Renal pelvis (tissue), 12 donors: Measurements from ENCODE around the gene TMEM128. TPM values are rescaled to one million over a fixed set of nuclear protein-coding genes. Genes with fewer than 3 reads are reported as not detected.

Experiments used
- DNase-seq: peaks from one replicate; pipeline ENCODE4 v3.0.0-alpha.2; 2013
- long read RNA-seq, 16 experiments: transcript quantifications; one replicate each; lab custom pipeline, GENCODE V29; 2026
- polyA plus RNA-seq, 3 donors: library from polyadenylated mRNA; unstranded; fragments of 120-200 nt; gene quantifications; one replicate each; pipeline ENCODE4 v1.2.1, GENCODE V29; 2013; ENCODE audit not compliant: insufficient read length in 3 of 3

The TMEM128 gene
- 10 to 100 TPM; 42.4 to 45.1 (median 44.8) TPM for polyA plus RNA-seq
- long read RNA-seq, donor 1, transcript TMEM128-202 (5 exons, 1,221 nt): major isoform, 25 of 27 reads
- long read RNA-seq, donor 1, partial matches to known transcripts: 0 of 27 reads
- long read RNA-seq, donor 1, other reads (novel, unspliced or antisense): 0 of 27 reads
- long read RNA-seq, donor 2, transcript TMEM128-202 (5 exons, 1,221 nt): major isoform, 24 of 47 reads
- long read RNA-seq, donor 2, partial matches to known transcripts: 23 of 47 reads
- long read RNA-seq, donor 2, other reads (novel, unspliced or antisense): 0 of 47 reads
- long read RNA-seq, donor 3, transcript TMEM128-202 (5 exons, 1,221 nt): major isoform, 19 of 45 reads
- long read RNA-seq, donor 3, partial matches to known transcripts: 25 of 45 reads
- long read RNA-seq, donor 3, other reads (novel, unspliced or antisense): 0 of 45 reads
- long read RNA-seq, donor 4, transcript TMEM128-202 (5 exons, 1,221 nt): major isoform, 14 of 31 reads
- long read RNA-seq, donor 4, partial matches to known transcripts: 16 of 31 reads
- long read RNA-seq, donor 4, other reads (novel, unspliced or antisense): 0 of 31 reads
- long read RNA-seq, donor 5, transcript TMEM128-202 (5 exons, 1,221 nt): major isoform, 7 of 7 reads
- long read RNA-seq, donor 5, partial matches to known transcripts: 0 of 7 reads
- long read RNA-seq, donor 5, other reads (novel, unspliced or antisense): 0 of 7 reads
- long read RNA-seq, donor 6, transcript TMEM128-202 (5 exons, 1,221 nt): major isoform, 14 of 14 reads
- long read RNA-seq, donor 6, partial matches to known transcripts: 0 of 14 reads
- long read RNA-seq, donor 6, other reads (novel, unspliced or antisense): 0 of 14 reads
- long read RNA-seq, donor 7, transcript TMEM128-202 (5 exons, 1,221 nt): major isoform, 23 of 23 reads
- long read RNA-seq, donor 7, partial matches to known transcripts: 0 of 23 reads
- long read RNA-seq, donor 7, other reads (novel, unspliced or antisense): 0 of 23 reads
- long read RNA-seq, donor 8, transcript TMEM128-202 (5 exons, 1,221 nt): major isoform, 6 of 6 reads
- long read RNA-seq, donor 8, partial matches to known transcripts: 0 of 6 reads
- long read RNA-seq, donor 8, other reads (novel, unspliced or antisense): 0 of 6 reads
- long read RNA-seq, donor 9, transcript TMEM128-202 (5 exons, 1,221 nt): major isoform, 24 of 41 reads
- long read RNA-seq, donor 9, partial matches to known transcripts: 17 of 41 reads
- long read RNA-seq, donor 9, other reads (novel, unspliced or antisense): 0 of 41 reads
- long read RNA-seq, donor 10, transcript TMEM128-202 (5 exons, 1,221 nt): major isoform, 12 of 13 reads
- long read RNA-seq, donor 10, partial matches to known transcripts: 0 of 13 reads
- long read RNA-seq, donor 10, other reads (novel, unspliced or antisense): 0 of 13 reads
- long read RNA-seq, donor 11, transcript TMEM128-202 (5 exons, 1,221 nt): major isoform, 17 of 23 reads
- long read RNA-seq, donor 11, partial matches to known transcripts: 6 of 23 reads
- long read RNA-seq, donor 11, other reads (novel, unspliced or antisense): 0 of 23 reads
- long read RNA-seq, donor 12, transcript TMEM128-202 (5 exons, 1,221 nt): major isoform, 14 of 20 reads
- long read RNA-seq, donor 12, partial matches to known transcripts: 0 of 20 reads
- long read RNA-seq, donor 12, other reads (novel, unspliced or antisense): 6 of 20 reads
- long read RNA-seq, donor 13, transcript TMEM128-202 (5 exons, 1,221 nt): major isoform, 10 of 11 reads
- long read RNA-seq, donor 13, partial matches to known transcripts: 0 of 11 reads
- long read RNA-seq, donor 13, other reads (novel, unspliced or antisense): 0 of 11 reads
- long read RNA-seq, donor 14: 0 reads
- long read RNA-seq, donor 15, transcript TMEM128-202 (5 exons, 1,221 nt): major isoform, 21 of 23 reads
- long read RNA-seq, donor 15, partial matches to known transcripts: 0 of 23 reads
- long read RNA-seq, donor 15, other reads (novel, unspliced or antisense): 0 of 23 reads
- long read RNA-seq, donor 16, transcript TMEM128-202 (5 exons, 1,221 nt): major isoform, 25 of 56 reads
- long read RNA-seq, donor 16, partial matches to known transcripts: 31 of 56 reads
- long read RNA-seq, donor 16, other reads (novel, unspliced or antisense): 0 of 56 reads

DNA sequence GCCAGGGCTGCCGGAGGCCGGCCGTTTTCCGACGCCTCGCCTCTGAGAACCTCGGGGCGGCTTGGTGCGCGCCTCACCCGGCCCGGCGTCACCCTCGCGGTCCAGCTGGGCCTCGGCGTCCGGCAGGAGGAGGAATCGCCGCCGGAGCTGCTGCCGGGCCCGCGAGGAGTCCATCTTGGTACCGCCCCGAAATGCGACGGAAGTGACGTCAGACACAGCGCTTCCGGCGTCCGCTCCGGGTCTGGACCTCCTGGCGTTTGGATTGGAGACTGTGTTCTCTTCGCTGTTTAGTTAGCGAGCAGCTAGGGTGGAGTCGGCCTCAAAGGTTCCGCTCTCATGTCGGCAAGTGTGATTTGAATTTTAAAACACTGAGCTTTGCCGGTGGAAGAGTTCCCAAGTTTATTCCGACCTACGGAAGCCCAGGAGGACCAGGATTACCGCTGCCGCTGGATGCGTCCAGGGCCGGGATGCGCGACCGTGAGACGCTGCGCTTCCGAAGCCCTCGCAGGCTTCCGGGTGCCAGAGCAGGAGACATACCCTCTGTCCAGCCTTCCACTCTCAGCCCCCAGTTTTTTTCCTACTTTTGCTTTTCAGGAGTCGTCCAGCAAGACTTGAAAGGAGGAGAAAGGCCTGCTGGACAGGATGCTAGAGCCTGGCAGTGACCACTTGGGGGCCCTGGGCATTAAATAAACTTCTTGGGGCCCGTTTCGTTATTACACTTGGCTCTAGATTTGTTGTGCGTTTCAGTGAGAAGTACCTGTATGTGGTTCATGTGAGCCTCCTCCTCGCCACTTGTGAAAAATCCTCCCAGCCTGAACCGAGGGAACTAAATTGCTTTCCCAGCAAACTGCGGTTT is at the start of gene TMEM128:
Gene TMEM128, minus strand, starts transcription at position 195 of the 856 bp plus-strand sequence. Its CDS starts 21 bp downstream, at position 174.
- DNase-seq: peak; percentile 95

- DNase-seq: no peak
Observed at GRCh38 chr4:4296283-4296846, 48.3 kb upstream of the TMEM128 start.

DNA sequence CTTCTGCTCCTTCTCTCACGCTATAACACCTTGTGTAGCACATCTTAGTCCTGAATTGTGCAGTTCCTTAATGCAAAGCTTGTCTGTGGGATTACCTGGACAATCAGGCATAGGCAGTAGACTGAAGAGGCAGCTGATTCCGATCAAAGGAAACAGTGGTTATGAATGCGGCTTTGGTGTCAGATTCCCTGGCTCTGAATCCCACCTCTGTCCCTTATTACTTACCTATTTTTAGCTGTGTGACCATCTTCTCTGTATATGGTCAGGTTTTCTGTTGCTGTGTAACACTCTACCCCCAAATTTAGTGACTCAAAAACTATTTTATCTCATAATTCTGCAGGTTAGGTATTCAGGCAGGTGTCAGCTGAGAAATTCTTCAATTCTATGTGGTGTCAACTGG is 45.3 kb upstream of the TMEM128 start:
- DNase-seq: no peak

DNA sequence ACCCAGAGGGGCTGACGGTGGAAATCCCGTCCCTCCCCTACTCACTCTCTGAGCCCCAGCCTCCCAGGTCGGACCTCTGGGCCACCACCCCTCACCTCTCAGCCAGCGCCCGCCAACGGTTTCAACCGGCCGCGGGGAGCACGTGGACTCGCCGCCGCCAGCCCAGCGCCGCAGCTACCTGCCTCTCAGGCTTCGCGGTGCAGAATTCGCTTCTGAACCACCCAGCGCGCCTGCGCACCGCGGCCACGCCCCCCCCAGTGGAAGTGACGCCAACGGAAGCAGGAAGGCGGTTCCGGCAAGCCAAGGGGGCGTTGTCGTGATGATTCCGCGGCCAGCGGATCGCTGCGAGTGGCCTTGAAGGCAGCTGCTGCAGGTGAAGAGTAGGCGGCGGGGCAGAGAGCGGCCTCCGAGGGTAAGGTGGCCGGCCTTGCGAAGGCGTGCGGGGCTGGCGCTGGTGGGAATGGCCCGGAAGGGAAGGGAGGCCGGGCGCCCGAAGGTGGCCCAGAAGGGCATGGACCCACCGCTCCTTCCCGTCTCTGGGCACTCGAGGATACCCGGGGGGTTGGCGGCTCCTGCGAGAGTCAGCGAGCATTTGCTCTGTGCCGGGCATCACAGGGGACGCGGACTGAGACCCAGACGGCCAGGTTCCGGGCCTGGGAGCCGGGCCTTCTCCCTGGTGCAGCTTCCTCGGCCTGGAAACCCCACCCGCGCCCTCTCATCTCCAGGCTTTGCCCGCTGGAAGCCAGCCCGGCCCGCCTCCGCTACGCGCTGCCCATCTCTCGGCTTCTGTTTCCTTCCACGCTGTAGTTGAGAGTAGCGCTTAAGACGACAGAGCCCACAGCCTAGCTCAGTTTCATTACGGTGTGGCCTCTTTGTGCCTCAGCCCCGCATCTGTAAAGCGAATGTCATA is 42.2 kb upstream of the TMEM128 start, which contains the start of the genes LYAR and ZBTB49:
Gene LYAR, minus strand, starts transcription at position 214 of the 910 bp plus-strand sequence. CDS start 6,412 bp downstream, outside the sequence.
Gene ZBTB49, plus strand, starts transcription at position 311 of the 910 bp plus-strand sequence. CDS start 9,695 bp downstream, outside the sequence.
- peak; percentile 91 for DNase-seq

GRCh38 chr4:4289597-4289940 is 41.5 kb upstream of the TMEM128 start:
- DNase-seq: peak; percentile 10

DNA sequence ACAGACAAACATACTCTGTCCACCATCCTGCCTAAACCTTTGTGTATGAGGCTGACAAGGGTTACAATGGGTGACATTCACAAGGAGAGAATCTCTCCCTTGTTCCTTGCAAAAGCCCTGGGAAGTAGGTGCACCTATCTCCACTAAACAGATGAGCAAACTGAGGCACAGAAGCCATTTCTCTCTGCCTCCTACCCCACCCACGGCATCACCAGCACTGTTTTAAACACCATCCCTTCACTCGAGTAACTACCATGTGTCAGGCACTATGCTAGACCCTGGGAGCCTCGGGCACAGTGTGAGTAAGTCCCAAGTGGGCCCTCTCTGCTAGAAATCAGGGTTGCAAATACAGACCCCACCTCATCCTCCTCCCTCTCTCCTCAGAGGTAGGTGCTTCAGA is 41.0 kb upstream of the TMEM128 start:
- no peak for DNase-seq

DNA sequence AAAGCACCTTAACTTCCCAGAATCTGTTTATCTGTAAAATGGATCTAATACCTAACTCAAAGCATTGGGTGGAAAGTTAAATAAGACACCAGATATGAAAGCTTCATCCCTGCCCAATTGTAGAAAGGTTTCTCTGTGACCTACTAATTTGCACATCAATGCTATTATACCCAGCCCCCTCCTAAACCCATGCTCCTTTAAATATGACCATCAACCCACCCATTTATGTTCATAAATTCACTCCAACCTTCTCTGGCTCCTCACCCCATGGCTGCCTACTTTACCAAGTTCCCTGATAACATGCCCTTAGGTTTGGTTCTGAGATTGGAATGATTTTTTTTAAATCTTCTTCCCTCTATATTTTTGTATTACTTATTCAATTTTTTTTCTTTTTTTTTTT is 40.1 kb upstream of the TMEM128 start:
- no peak for DNase-seq

- no peak for DNase-seq
Observed at GRCh38 chr4:4284827-4285618, 37.0 kb upstream of the TMEM128 start.

DNA sequence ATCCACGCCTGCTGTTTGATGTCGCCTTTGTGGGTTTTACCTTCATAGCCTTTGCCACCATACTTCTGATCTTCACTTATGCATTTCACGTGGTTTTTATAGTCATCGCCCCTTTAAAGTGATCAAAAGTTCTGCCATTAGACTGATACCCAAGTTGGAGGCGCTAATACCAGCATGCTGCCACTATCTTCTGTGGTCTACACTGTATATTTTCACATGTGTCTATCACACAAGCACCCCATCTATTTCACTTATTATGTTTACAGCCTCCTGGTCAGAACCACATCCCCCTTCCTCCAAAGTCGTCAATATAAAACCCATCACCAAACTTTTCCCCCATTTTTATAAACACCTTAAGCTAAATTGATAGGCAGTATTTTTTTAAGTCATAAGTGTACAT is 33.8 kb upstream of the TMEM128 start:
- DNase-seq: no peak

GRCh38 chr4:4277531-4277930 is 29.5 kb upstream of the TMEM128 start:
- no peak for DNase-seq

DNA sequence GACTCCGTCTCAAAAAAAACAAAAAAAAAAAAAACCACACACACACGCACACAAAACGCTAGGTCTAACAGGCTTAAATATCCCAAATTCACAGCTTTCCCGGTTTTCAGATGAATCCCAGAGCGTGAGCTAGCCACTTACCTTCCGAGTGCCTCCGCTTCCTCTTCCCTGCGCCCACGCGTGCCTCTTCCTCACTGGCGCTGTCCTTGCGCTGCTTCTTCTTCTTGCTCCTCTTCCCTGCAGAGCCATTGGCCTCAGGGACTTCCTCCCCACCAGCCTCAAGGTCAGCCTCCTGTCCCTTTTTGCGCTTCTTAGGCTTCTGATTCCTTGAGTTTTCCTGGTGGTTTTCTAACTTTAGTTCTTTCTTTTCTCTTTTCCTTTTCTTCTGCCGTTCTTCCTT is 26.2 kb upstream of the TMEM128 start:
- DNase-seq: no peak

- DNase-seq: no peak
Observed at GRCh38 chr4:4271912-4272311, 23.9 kb upstream of the TMEM128 start.

- no peak for DNase-seq
Observed at GRCh38 chr4:4270529-4270928, 22.5 kb upstream of the TMEM128 start.

DNA sequence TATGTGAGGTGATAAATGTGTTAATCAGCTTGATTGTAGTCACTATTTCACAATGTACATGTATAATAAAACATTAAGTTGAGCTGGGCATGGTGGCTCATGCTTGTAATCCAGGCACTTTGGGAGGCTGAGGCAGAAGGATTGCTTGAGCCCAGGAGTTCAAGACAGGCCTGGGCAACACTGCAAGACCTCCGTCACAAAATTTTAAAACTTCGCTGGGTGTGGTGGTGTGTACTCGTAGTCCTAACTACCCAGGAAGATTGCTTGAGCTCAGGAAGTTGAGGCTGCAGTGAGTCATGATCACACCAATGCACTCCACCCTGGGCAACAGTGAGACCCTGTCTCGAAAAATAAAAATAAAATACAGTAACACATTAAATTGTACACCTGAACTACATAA is 21.8 kb upstream of the TMEM128 start:
- no peak for DNase-seq

DNA sequence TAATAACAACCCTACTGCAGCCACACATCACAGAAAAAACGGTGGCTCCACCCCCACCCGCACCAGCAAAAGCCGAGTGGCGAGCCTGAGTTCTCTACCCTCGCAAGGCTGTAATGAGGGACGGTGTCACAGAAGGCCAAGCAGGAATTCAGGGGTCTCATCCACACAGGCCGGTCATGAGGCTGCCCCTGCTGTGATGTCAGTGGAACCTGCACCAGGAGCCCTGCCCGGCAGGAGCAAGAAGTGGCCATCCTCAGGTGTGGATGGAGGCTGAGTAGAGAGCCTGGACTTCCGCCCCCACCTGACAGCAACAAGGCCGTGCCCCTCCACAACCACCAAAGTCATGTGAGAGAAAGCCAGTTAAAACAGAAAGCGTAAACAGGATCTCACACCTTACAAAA is 21.3 kb upstream of the TMEM128 start:
- DNase-seq: no peak

DNA sequence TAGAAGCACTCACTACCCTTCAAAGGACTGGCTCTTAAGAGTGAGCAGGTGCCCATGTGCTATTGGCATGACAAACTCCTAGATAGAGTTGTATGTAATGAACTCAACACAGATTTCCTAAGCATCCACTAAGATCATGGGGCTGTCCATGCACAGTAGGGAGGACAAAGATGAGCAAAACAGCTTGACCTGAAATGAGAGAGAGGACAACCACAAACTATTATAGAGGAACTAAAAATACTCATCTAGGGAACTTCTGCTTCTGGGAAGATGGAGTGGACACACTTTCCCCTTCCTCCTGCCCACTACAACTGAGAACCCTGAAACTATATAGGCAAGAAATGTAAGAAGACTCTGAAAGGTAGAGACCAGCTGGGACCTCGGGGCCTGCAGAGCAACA is 20.8 kb upstream of the TMEM128 start:
- no peak for DNase-seq

GRCh38 chr4:4267981-4268380 is 20.0 kb upstream of the TMEM128 start:
- DNase-seq: no peak
